HepG2 (cell line): ENCODE measurements around the gene ZNF160.

ENCODE experiments used
- ATF3 ChIP-seq: sonication (generic); formaldehyde crosslinking; IDR thresholded peaks from 2 replicates; pipeline ENCODE4 v1.4.0; 2020; ENCODE audit warnings: missing genetic modification reagents
- CREM ChIP-seq, 2 experiments: sonication (generic) in 1 of 2; formaldehyde crosslinking in 1 of 2; IDR thresholded peaks; 2 replicates each; pipeline versions ENCODE4 v1.4.0 to v1.6.1; 2016 to 2020; ENCODE audit warnings: antibody characterized with exemption in 1 of 2, mild to moderate bottlenecking in 1 of 2, missing genetic modification reagents in 1 of 2
- ETS1 ChIP-seq: sonication (generic); formaldehyde crosslinking; IDR thresholded peaks from 2 replicates; pipeline ENCODE4 v1.4.0; 2020; ENCODE audit warnings: missing genetic modification reagents
- ETV6 ChIP-seq: sonication (generic); formaldehyde crosslinking; conservative IDR thresholded peaks from 2 replicates; pipeline ENCODE4 v1.4.0; 2020; ENCODE audit warnings: missing genetic modification reagents
- NFYB ChIP-seq: sonication (generic); formaldehyde crosslinking; IDR thresholded peaks from 2 replicates; pipeline ENCODE4 v1.4.0; 2020; ENCODE audit warnings: missing genetic modification reagents
- SETDB1 ChIP-seq: sonication (generic); formaldehyde crosslinking; IDR thresholded peaks from 2 replicates; pipeline ENCODE4 v1.5.1; 2020; ENCODE audit warnings: missing genetic modification reagents, mild to moderate bottlenecking, borderline replicate concordance
- TAF1 ChIP-seq: sonication (generic); formaldehyde crosslinking; IDR thresholded peaks from 2 replicates; pipeline ENCODE4 v1.4.0; 2020; ENCODE audit warnings: missing genetic modification reagents
- TAF15 ChIP-seq: fragments of 200-400 bp; formaldehyde crosslinking; IDR thresholded peaks from one replicate; pipeline ENCODE4 v1.6.1; 2018; ENCODE audit warnings: mild to moderate bottlenecking, low read depth, low read length; ENCODE audit not compliant: poor library complexity, severe bottlenecking
- ZBTB21 ChIP-seq: sonication (generic); formaldehyde crosslinking; IDR thresholded peaks from 2 replicates; pipeline ENCODE4 v1.4.0; 2020; ENCODE audit warnings: missing genetic modification reagents
- ZNF10 ChIP-seq: sonication (generic); formaldehyde crosslinking; IDR thresholded peaks from 2 replicates; pipeline ENCODE4 v1.4.0; 2020; ENCODE audit warnings: mild to moderate bottlenecking, low read depth, missing genetic modification reagents, borderline replicate concordance
- ZNF614 ChIP-seq: IDR thresholded peaks from 2 replicates; pipeline ENCODE4 v1.6.1; 2018; ENCODE audit warnings: missing biosample characterization, missing genetic modification reagents, inconsistent platforms, borderline replicate concordance

GRCh38 chr19:53045536-53045935 is 57.7 kb downstream of the ZNF160 start:
- TF ChIP-seq ZNF10 (no peak), ZBTB21 (CRISPR knock-in tag) (no peak), ETV6 (CRISPR knock-in tag) (no peak), ETS1 (no peak), NFYB (CRISPR knock-in tag) (no peak), ZNF614 (CRISPR knock-in tag) (no peak), CREM (IDR thresholded peaks at IDR 0.05) (no peak), CREM (CRISPR knock-in tag; IDR thresholded peaks at IDR 0.05) (no peak), ATF3 (CRISPR knock-in tag) (no peak), TAF15 (no peak), SETDB1 (no peak), TAF1 (no peak)
